Neuronal stem cell (in vitro differentiated cells): ENCODE measurements around the gene IL1A.

Experiments
- DNase-seq: peaks from one replicate; pipeline ENCODE4 v3.0.0-alpha.2; 2013; ENCODE audit warnings: low spot score
- H2AFZ ChIP-seq: one replicate; pipeline ENCODE4 v1.6.1; 2013; ENCODE audit warnings: mild to moderate bottlenecking, low read length, inconsistent platforms
- H2AK5ac ChIP-seq: 2 replicates; pipeline ENCODE4 v1.6.1; 2013; ENCODE audit warnings: low read depth, mild to moderate bottlenecking, inconsistent platforms, low read length, moderate library complexity, mixed read lengths
- H2BK120ac ChIP-seq: 2 replicates; pipeline ENCODE4 v1.6.1; 2013; ENCODE audit warnings: low read depth, mild to moderate bottlenecking, inconsistent platforms, low read length, moderate library complexity, mixed read lengths
- H2BK12ac ChIP-seq: one replicate; pipeline ENCODE4 v1.6.1; 2013; ENCODE audit warnings: low read length, inconsistent platforms
- H2BK15ac ChIP-seq: 2 replicates; pipeline ENCODE4 v1.6.1; 2013; ENCODE audit warnings: mild to moderate bottlenecking, low read length, inconsistent platforms, mixed read lengths
- H2BK5ac ChIP-seq: one replicate; pipeline ENCODE4 v1.6.1; 2013; ENCODE audit warnings: inconsistent platforms, mild to moderate bottlenecking, low read length, moderate library complexity
- H3K14ac ChIP-seq: one replicate; pipeline ENCODE4 v1.6.1; 2013; ENCODE audit warnings: low read length, inconsistent platforms
- H3K18ac ChIP-seq: 2 replicates; pipeline ENCODE4 v1.6.1; 2013; ENCODE audit warnings: low read length, inconsistent platforms
- H3K23ac ChIP-seq: 2 replicates; pipeline ENCODE4 v1.6.1; 2013; ENCODE audit warnings: low read depth, mild to moderate bottlenecking, mixed read lengths, low read length, inconsistent platforms; ENCODE audit not compliant: poor library complexity
- H3K27ac ChIP-seq: replicated peaks from 3 replicates; pipeline ENCODE4 v1.5.1; 2013; ENCODE audit warnings: low read length, inconsistent platforms
- H3K27me3 ChIP-seq, 3 experiments: 2 replicates each; pipeline ENCODE4 v1.6.1; 2013; ENCODE audit warnings: low read length in 3 of 3, mild to moderate bottlenecking in 2 of 3, inconsistent platforms in 1 of 3, low read depth in 1 of 3, mixed read lengths in 1 of 3, moderate library complexity in 1 of 3; ENCODE audit not compliant: control insufficient read depth in 3 of 3, insufficient read depth in 3 of 3
- H3K36me3 ChIP-seq, 2 donors: replicated peaks in 1 of 2; 2 replicates each; pipeline ENCODE4 v1.6.1; 2013; ENCODE audit warnings: low read length in 2 of 2; ENCODE audit not compliant: control insufficient read depth in 2 of 2, insufficient read depth in 2 of 2
- H3K4ac ChIP-seq: 2 replicates; pipeline ENCODE4 v1.6.1; 2013; ENCODE audit warnings: inconsistent platforms, mild to moderate bottlenecking, low read length, moderate library complexity
- H3K4me1 ChIP-seq, 2 donors: 1 replicate in 1 of 2; 2 replicates in 1 of 2; pipeline ENCODE4 v1.6.1; 2013; ENCODE audit warnings: low read length in 2 of 2, low read depth in 1 of 2; ENCODE audit not compliant: control insufficient read depth in 2 of 2, insufficient read depth in 1 of 2
- H3K4me2 ChIP-seq: one replicate; pipeline ENCODE4 v1.6.1; 2013; ENCODE audit warnings: mild to moderate bottlenecking, low read length, inconsistent platforms; ENCODE audit not compliant: insufficient read depth, poor library complexity, severe bottlenecking
- H3K4me3 ChIP-seq, 2 donors: 2 replicates each; pipeline ENCODE4 v1.5.1; 2013; ENCODE audit warnings: low read length in 2 of 2, mild to moderate bottlenecking in 2 of 2, inconsistent platforms in 1 of 2, moderate library complexity in 1 of 2
- H3K79me1 ChIP-seq: one replicate; pipeline ENCODE4 v1.6.1; 2013; ENCODE audit warnings: low read depth, mild to moderate bottlenecking, inconsistent platforms, low read length, moderate library complexity
- H3K9ac ChIP-seq: one replicate; pipeline ENCODE4 v1.6.1; 2013; ENCODE audit warnings: mild to moderate bottlenecking, low read depth, low read length, inconsistent platforms; ENCODE audit not compliant: poor library complexity
- H3K9me3 ChIP-seq, 2 donors: replicated peaks in 1 of 2; 2 replicates each; pipeline versions ENCODE3 to v1.6.1; 2013; ENCODE audit warnings: low read length in 2 of 2, mild to moderate bottlenecking in 2 of 2, inconsistent platforms in 1 of 2, low read depth in 1 of 2, mixed read lengths in 1 of 2, moderate library complexity in 1 of 2; ENCODE audit not compliant: control insufficient read depth in 2 of 2, insufficient read depth in 1 of 2
- H4K8ac ChIP-seq: one replicate; pipeline ENCODE4 v1.6.1; 2013; ENCODE audit warnings: low read depth, mild to moderate bottlenecking, inconsistent platforms, low read length, moderate library complexity
- H4K91ac ChIP-seq: one replicate; pipeline ENCODE4 v1.6.1; 2013; ENCODE audit warnings: low read length, low read depth, mild to moderate bottlenecking, inconsistent platforms; ENCODE audit not compliant: poor library complexity
- WGBS, 2 donors: extraction: QIAGEN DNeasy Blood & Tissue Kit; methylation state at CpG; one replicate each; pipeline ENCODE4 v1.1.7; 2013; ENCODE audit warnings: missing lambda C conversion rate in 2 of 2, mixed read lengths in 1 of 2; ENCODE audit not compliant: insufficient read length in 2 of 2, insufficient replicate concordance in 1 of 2; ENCODE audit errors: extremely low coverage in 2 of 2; 5-methylcytosine and 5-hydroxymethylcytosine counted together

Gene IL1A

DNA sequence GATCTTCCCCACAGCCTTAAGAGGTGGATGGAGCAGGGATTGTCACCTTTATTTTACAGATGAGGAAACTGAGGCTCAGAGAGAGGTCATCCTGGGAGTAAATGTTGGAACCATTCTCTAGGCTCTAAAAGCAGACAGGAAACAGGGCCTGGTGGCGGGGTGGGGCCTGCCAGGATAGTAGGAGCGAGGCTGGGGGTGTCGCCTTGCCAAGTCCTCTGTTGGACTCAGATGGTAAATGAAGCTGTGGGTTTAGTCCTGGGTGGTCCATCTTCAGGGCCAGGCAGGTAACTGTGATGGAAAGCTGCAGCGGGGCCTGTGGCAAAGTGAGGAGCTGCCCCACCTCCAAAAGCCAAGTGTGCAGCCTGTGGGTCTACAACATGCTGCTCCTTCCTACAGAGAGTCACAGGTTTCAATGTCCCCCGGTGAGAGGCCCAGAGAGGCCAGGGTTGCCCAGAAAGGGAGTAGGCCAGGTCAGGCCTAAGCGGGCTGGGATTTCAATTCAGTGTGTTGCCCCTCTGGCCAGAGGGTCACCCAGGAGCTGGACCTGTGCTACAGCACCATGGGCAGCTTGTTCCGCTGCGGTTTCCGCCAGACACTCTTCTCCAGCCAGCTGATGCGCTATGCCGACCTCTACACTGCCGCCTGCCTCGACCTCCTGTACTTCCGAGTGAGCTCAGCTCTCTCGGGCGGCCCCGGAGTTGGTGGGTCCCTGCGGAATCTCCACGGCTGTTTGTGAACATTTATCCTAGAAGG is 56.8 kb downstream of the IL1A start:
- Histone ChIP-seq H2BK15ac (no peak overlapping the region), H2AFZ (peak overlapping the region; percentile 26), H3K14ac (no peak overlapping the region), H3K27ac (no peak overlapping the region), H3K27me3 (peaks cover 0 to 16% (median 0%) of the 10 kb centered on the region in 3 experiments), H3K9ac (no peak overlapping the region), H3K23ac (peak overlapping the region; percentile 46), H3K18ac (no peak overlapping the region), H3K4me3 (no peak overlapping the region), H3K4me1 (no peaks in the 10 kb centered on the region), H3K36me3 (no peaks in the 10 kb centered on the region), H2BK5ac (no peak overlapping the region), H3K9me3 (peaks cover 0 to 2% of the 10 kb centered on the region in 2 donors), H4K91ac (no peak overlapping the region), H2BK120ac (peak overlapping the region; percentile 43), H3K79me1 (no peaks in the 10 kb centered on the region), H2AK5ac (peak overlapping the region; percentile 77), H3K4ac (peak overlapping the region; percentile 91), H3K4me2 (no peak overlapping the region), H2BK12ac (peak overlapping the region; percentile 49), H4K8ac (no peak overlapping the region)
- no CpG with 5 or more reads among the region's 19 CpGs for WGBS, 2 donors
- DNase-seq = no peak

DNA sequence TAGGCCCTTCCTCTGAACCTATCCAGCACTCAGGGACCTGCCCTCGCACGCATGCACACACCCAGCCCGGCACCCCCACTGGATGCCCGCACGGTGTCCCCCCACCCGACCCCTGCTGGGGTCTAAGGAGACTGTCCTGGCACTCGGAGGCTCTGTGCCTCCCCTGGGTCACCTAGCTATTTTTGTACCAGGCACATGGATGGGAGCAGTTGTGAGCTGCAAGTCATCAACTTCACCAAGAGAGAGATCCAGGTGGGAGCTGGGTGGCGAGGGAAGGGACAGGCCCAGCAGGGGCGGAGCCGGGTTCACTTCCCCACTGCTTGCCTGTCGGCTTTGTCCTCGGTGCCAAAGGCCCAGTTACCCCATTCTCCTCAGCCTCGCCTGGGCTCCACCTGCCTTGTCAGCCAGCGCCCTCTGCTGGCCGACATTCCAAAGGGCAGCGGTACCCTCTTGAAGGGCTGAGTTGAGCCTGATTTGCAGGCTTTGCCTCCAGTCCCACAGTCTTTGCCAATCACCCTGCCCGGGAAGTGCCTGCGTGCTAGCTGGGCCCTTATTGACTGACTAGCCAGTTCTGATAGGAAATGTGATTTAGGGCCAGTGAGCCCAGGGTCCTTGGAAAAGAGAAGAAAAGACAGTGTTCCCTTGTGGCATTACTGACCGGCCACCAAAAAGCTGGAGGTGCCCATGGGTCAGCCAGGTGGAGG is 57.7 kb downstream of the IL1A start:
- DNase-seq = peak; percentile 89
- Histone ChIP-seq H3K14ac (no peak overlapping the region), H3K27ac (no peak overlapping the region), H3K36me3 (no peaks in the 10 kb centered on the region), H3K23ac (no peak overlapping the region), H3K79me1 (no peaks in the 10 kb centered on the region), H2BK12ac (peak overlapping the region; percentile 85), H3K4me1 (no peaks in the 10 kb centered on the region), H3K4me2 (no peak overlapping the region), H2BK15ac (no peak overlapping the region), H3K27me3 (peaks cover 0 to 16% (median 0%) of the 10 kb centered on the region in 3 experiments), H3K9me3 (peaks cover 0 to 2% of the 10 kb centered on the region in 2 donors), H2BK120ac (no peak overlapping the region), H3K18ac (peak overlapping the region; percentile 20), H2BK5ac (no peak overlapping the region), H4K91ac (no peak overlapping the region), H3K9ac (no peak overlapping the region), H2AK5ac (peak overlapping the region; percentile 77), H3K4ac (no peak overlapping the region), H2AFZ (peak overlapping the region; percentile 90), H4K8ac (no peak overlapping the region), H3K4me3 (no peak overlapping the region)
- WGBS, 2 donors = no CpG with 5 or more reads among the region's 19 CpGs

- no peak overlapping the region for H3K27ac ChIP-seq
- H3K23ac ChIP-seq = no peak overlapping the region
- no peak overlapping the region for H3K4me2 ChIP-seq
- no peaks in the 10 kb centered on the region for H3K79me1 ChIP-seq
- H3K4me1 ChIP-seq = no peaks in the 10 kb centered on the region
- H2AFZ ChIP-seq = peak overlapping the region; percentile 90
- H3K9me3 ChIP-seq = peaks cover 0 to 2% of the 10 kb centered on the region in 2 donors
- H3K18ac ChIP-seq = peak overlapping the region; percentile 20
- H3K4ac ChIP-seq = no peak overlapping the region
- H2BK120ac ChIP-seq = no peak overlapping the region
- no peak for DNase-seq
- peak overlapping the region; percentile 73 for H2AK5ac ChIP-seq
- H4K91ac ChIP-seq = peak overlapping the region; percentile 2
- no peak overlapping the region for H3K4me3 ChIP-seq
- H2BK5ac ChIP-seq = peak overlapping the region; percentile 70
- no peak overlapping the region for H2BK15ac ChIP-seq
- no CpG with 5 or more reads among the region's 15 CpGs for WGBS, 2 donors
- no peak overlapping the region for H4K8ac ChIP-seq
- peaks cover 0 to 16% (median 0%) of the 10 kb centered on the region in 3 experiments for H3K27me3 ChIP-seq
- H3K36me3 ChIP-seq = no peaks in the 10 kb centered on the region
- H3K9ac ChIP-seq = no peak overlapping the region
- peak overlapping the region; percentile 85 for H2BK12ac ChIP-seq
- no peak overlapping the region for H3K14ac ChIP-seq
Measured at GRCh38 chr2:112725545-112726457, 58.5 kb downstream of the IL1A start.
